ENCODE measurements around the gene SMIM36. TPM values are rescaled to one million over a fixed set of nuclear protein-coding genes. Genes with fewer than 3 reads are reported as not detected.
A peak's percentile ranks its signal among the peaks of the same experiment; 100 is the strongest.

SMIM36 gene
- not detected in 2 replicates for total RNA-seq (2012; rRNA removed)

DNA sequence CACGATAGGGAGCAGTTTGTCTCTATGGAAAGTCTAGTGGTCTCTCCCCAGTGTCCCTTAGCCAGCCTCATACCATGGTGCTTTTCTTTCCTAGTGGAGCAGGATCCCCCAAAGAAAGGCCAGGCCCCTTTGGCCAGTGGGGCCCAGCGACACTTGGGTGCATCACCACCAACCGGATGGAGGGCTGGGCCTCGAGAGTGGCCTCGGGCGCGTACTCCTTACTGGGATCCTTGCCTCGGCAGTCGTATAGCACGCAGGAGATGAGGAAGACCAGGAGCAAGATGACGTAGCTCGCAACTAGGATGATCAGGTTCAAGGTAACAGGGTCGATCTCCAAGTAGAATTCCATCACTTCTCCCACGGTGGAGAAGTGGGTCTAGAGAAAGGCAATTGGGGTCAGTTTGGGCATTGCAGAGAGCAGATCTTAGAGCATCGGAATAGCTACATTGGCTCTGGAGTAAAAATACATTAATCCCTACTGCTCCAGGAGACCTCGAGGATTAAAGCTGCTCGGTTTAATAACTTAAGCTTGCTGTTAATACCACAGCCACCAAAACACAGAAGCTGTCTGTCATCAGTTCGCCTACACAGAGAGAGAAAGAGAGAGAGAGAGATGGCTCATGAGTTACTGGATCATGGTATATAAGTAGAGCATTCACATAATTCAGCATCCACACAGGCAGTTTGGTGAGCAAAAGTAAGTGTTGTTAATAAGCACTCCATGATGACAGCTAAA lies at the start of gene SMIM36:
Gene SMIM36 (minus strand): TSS at position 467 of the 736 bp plus-strand sequence.
- Histone ChIP-seq H3K36me3 (ENCODE audit: insufficient read depth, low read length) (no peaks in the 10 kb centered on the region), H3K27me3 (ENCODE audit: control insufficient read depth, insufficient read depth, low read length) (peaks cover 37% of the 10 kb centered on the region), H3K4me3 (ENCODE audit: low read length) (no peak within 1 kb of the TSS), H3K9me3 (replicated peaks; ENCODE audit: low read length) (no peaks in the 10 kb centered on the region), H3K4me1 (ENCODE audit: control insufficient read depth, insufficient read depth, low read length) (no peaks in the 10 kb centered on the region), H3K4me2 (ENCODE audit: low read length) (no peak within 1 kb of the TSS), H3K9ac (ENCODE audit: low read depth, low read length) (no peak within 1 kb of the TSS)

DNA sequence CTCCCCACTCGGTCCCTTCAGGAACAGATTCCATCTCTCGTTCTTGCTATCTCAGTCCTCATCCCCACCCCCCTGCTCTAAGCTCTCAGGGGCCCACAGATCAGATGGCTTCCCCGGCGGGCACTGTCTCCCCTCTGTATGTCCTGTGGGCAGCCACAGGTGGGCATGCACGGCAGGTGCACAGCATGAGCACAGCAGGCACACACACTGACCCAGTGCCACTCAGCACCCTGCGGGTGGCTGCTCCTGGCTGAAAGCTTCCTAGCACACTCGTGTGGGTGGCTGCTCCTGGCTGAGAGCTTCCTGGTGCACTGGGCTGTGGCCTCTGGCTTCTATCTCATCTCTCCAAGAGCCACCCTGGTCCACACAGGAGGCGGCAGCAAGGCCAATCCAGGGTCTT lies 44.5 kb upstream of the SMIM36 start:
- Histone ChIP-seq H3K4me2 (ENCODE audit: low read length) (no peak overlapping the region), H3K36me3 (ENCODE audit: insufficient read depth, low read length) (no peaks in the 10 kb centered on the region), H3K9me3 (replicated peaks; ENCODE audit: low read length) (no peaks in the 10 kb centered on the region), H3K27me3 (ENCODE audit: control insufficient read depth, insufficient read depth, low read length) (peaks cover 9% of the 10 kb centered on the region), H3K9ac (ENCODE audit: low read depth, low read length) (no peak overlapping the region), H3K4me1 (ENCODE audit: control insufficient read depth, insufficient read depth, low read length) (no peaks in the 10 kb centered on the region), H3K4me3 (ENCODE audit: low read length) (no peak overlapping the region)

DNA sequence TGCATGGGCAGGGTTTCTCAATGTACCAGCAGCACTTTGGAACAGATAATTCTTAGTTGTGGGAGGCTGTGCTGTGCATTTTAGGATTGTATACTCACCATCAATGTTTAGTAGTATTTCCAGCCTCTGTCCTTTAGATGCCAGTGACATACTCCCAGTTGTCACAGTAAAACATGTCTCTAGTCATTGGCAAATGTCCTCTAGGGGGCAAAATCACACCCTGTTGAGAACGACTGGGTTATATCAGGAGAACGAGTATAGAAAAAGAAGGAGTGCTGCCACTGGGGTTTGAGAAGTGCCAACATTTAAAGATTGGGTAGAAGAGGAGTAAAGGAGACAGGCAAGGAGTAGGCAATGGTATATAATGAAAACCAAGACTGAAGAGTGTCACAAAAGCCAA lies 37.9 kb upstream of the SMIM36 start:
- Histone ChIP-seq H3K4me3 (ENCODE audit: low read length) (no peak overlapping the region), H3K9ac (ENCODE audit: low read depth, low read length) (no peak overlapping the region), H3K9me3 (replicated peaks; ENCODE audit: low read length) (no peaks in the 10 kb centered on the region), H3K27me3 (ENCODE audit: control insufficient read depth, insufficient read depth, low read length) (peaks cover 9% of the 10 kb centered on the region), H3K4me2 (ENCODE audit: low read length) (no peak overlapping the region), H3K4me1 (ENCODE audit: control insufficient read depth, insufficient read depth, low read length) (no peaks in the 10 kb centered on the region), H3K36me3 (ENCODE audit: insufficient read depth, low read length) (no peaks in the 10 kb centered on the region)

DNA sequence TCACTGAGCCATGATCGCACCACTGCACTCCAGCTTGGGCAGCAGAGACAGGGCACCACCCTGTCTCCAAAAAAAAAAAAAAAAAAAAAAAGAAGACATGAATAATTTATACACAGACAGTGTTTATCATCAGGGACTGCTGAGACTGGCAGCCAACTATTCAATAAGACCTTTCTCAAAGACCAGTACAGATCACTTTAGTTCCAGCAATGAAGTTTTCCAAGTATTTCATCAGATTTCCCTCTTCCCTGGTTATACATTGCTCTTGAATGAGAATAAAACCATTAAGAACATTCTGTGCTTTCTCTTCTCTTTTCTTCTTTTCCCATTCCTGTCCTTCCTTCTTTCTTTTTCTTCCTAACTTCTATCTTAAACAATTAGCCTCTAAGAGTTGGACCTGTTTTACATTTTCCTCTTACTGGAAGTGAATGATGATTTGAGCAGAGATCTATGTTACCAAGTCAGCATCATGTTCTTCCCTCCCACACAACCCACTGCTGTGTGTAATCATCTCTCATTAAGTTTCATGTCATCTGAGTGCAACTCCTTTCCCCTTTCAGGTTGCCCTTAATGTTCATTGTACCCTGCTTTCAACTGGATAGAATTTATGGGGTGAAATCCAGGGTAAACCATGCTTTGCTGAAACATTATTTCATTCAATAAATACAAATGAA lies 35.9 kb upstream of the SMIM36 start:
- H3K9ac ChIP-seq (ENCODE audit: low read depth, low read length) = no peak overlapping the region
- no peaks in the 10 kb centered on the region for H3K36me3 ChIP-seq (ENCODE audit: insufficient read depth, low read length)
- peaks cover 9% of the 10 kb centered on the region for H3K27me3 ChIP-seq (ENCODE audit: control insufficient read depth, insufficient read depth, low read length)
- no peaks in the 10 kb centered on the region for H3K9me3 ChIP-seq (replicated peaks; ENCODE audit: low read length)
- no peak overlapping the region for H3K4me3 ChIP-seq (ENCODE audit: low read length)
- no peaks in the 10 kb centered on the region for H3K4me1 ChIP-seq (ENCODE audit: control insufficient read depth, insufficient read depth, low read length)
- H3K4me2 ChIP-seq (ENCODE audit: low read length) = no peak overlapping the region

DNA sequence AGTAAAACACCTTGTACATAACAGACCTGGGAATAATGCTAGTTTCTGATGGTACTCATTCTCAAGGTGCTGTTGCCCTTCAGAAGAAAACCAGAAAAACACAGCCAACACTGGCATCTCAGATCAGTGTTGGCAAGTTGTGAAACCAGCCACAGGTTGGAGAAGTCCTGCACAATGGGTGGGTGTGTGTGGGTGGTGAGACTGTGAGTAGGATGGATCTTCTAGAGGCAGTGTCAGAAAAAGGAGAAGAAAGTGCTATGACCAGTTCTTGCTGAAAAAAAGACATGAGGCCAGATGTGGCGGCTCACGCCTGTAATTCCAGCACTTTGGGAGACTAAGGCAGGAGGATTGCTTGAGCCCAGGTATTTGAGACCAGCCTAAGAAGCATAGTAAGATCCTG lies 35.2 kb upstream of the SMIM36 start:
- Histone ChIP-seq H3K4me3 (ENCODE audit: low read length) (no peak overlapping the region), H3K9me3 (replicated peaks; ENCODE audit: low read length) (no peaks in the 10 kb centered on the region)

DNA sequence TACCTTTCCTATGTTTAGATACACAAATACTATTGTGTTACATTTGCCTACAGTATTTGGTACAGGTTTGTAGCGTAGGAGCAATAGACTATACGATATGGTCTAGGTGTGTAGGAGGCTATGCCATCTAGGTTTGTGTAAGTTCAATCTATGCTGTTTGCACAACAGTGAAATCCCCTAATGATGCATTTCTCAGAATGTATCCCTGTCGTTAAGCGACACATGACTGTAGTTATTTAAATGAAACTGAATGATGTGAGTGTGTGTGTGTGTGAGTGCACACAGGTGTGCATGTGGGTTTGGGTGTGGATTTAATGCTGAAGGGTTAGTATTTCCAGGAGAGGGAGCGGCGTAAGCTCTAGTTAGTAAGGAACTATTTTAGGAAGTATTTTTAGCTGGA lies 34.6 kb upstream of the SMIM36 start:
- peaks cover under 1% of the 10 kb centered on the region for H3K4me1 ChIP-seq (ENCODE audit: control insufficient read depth, insufficient read depth, low read length)
- H3K27me3 ChIP-seq (ENCODE audit: control insufficient read depth, insufficient read depth, low read length) = no peaks in the 10 kb centered on the region
- H3K4me2 ChIP-seq (ENCODE audit: low read length) = no peak overlapping the region
- no peak overlapping the region for H3K4me3 ChIP-seq (ENCODE audit: low read length)
- no peak overlapping the region for H3K9ac ChIP-seq (ENCODE audit: low read depth, low read length)
- no peaks in the 10 kb centered on the region for H3K36me3 ChIP-seq (ENCODE audit: insufficient read depth, low read length)
- no peaks in the 10 kb centered on the region for H3K9me3 ChIP-seq (replicated peaks; ENCODE audit: low read length)

More for the DNA sequence above, 35.2 kb upstream of the SMIM36 start:
- Histone ChIP-seq H3K27me3 (ENCODE audit: control insufficient read depth, insufficient read depth, low read length) (peaks cover 6% of the 10 kb centered on the region), H3K36me3 (ENCODE audit: insufficient read depth, low read length) (no peaks in the 10 kb centered on the region), H3K9ac (ENCODE audit: low read depth, low read length) (no peak overlapping the region), H3K4me1 (ENCODE audit: control insufficient read depth, insufficient read depth, low read length) (no peaks in the 10 kb centered on the region), H3K4me2 (ENCODE audit: low read length) (no peak overlapping the region)

DNA sequence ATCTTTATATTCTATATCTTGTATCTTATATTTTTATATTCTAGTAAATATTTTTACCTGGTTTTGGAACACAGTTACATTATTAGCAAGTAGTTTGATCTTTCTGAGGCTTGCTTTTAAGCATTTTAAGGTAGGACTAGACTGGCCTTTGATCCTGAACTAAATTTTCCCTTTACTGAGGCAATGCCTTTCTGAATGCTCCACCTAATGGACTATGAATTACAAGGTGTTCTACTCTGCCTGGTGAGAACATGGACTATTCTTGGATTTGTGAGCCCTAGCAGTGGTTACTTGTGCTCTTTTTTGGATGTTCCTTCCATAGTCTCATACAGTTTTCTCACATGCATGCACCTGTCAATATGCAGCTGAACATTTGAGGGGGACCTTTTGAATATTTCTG lies 32.5 kb upstream of the SMIM36 start:
- H3K4me3 ChIP-seq (ENCODE audit: low read length) = no peak overlapping the region
- no peak overlapping the region for H3K9ac ChIP-seq (ENCODE audit: low read depth, low read length)
- no peak overlapping the region for H3K4me2 ChIP-seq (ENCODE audit: low read length)
- no peaks in the 10 kb centered on the region for H3K36me3 ChIP-seq (ENCODE audit: insufficient read depth, low read length)
- H3K4me1 ChIP-seq (ENCODE audit: control insufficient read depth, insufficient read depth, low read length) = peaks cover 9% of the 10 kb centered on the region
- H3K9me3 ChIP-seq (replicated peaks; ENCODE audit: low read length) = no peaks in the 10 kb centered on the region
- no peaks in the 10 kb centered on the region for H3K27me3 ChIP-seq (ENCODE audit: control insufficient read depth, insufficient read depth, low read length)

DNA sequence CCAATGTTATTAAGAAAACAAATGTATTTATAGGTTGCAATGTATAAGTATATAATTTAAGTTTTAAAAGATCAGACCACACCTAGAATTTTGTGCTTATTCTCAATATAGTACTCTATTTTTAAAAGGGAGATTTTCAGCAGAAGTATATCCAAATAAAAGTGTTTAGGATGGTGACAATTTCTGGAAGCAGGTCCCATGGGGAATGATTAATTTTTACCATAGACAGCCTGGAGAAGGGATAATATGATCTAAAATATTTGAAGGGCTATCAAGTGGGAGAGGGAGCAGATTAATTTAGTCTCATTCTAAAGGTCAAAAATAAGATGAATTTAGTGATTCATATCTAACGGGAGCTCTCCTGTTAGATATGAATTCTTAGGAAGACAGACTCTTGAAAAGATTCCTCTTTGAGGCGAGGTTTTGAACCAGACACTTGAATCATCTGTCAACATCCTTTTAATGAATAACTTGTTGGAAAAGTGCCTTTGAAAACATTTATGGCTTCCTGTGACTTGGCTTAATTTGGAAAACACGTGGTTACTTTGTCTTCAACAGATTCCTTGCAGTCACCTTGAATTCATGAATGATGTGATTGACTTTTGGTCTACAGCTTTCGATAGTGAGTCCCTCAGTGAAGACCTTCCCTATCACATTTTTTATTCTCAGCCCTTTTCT lies 29.3 kb upstream of the SMIM36 start:
- Histone ChIP-seq H3K27me3 (ENCODE audit: control insufficient read depth, insufficient read depth, low read length) (no peaks in the 10 kb centered on the region), H3K4me1 (ENCODE audit: control insufficient read depth, insufficient read depth, low read length) (peaks cover 9% of the 10 kb centered on the region), H3K9ac (ENCODE audit: low read depth, low read length) (no peak overlapping the region), H3K4me2 (ENCODE audit: low read length) (peak overlapping the region; percentile 39), H3K9me3 (replicated peaks; ENCODE audit: low read length) (no peaks in the 10 kb centered on the region), H3K36me3 (ENCODE audit: insufficient read depth, low read length) (no peaks in the 10 kb centered on the region), H3K4me3 (ENCODE audit: low read length) (no peak overlapping the region)

DNA sequence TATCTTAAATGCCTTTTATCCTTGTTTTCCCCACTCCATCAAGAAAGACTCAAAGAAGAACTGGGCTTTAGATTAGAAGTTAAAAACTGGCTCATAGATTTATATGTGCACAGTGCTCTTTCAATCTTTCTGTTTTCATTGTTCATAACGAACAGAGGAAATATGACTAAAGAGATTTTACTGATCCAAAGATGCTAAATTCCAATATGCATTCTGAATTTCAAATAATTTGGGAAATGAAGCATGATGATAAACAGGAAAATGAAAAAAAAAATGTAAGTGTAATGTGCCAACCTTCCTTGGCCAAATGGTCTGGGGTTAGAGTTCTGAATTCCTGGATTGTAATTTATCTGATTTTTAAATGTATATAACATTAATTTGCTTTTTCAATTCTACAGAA lies 25.0 kb upstream of the SMIM36 start:
- Histone ChIP-seq H3K4me3 (ENCODE audit: low read length) (no peak overlapping the region), H3K9me3 (replicated peaks; ENCODE audit: low read length) (no peaks in the 10 kb centered on the region), H3K4me1 (ENCODE audit: control insufficient read depth, insufficient read depth, low read length) (peaks cover 14% of the 10 kb centered on the region), H3K9ac (ENCODE audit: low read depth, low read length) (no peak overlapping the region), H3K4me2 (ENCODE audit: low read length) (no peak overlapping the region), H3K27me3 (ENCODE audit: control insufficient read depth, insufficient read depth, low read length) (no peaks in the 10 kb centered on the region), H3K36me3 (ENCODE audit: insufficient read depth, low read length) (no peaks in the 10 kb centered on the region)

DNA sequence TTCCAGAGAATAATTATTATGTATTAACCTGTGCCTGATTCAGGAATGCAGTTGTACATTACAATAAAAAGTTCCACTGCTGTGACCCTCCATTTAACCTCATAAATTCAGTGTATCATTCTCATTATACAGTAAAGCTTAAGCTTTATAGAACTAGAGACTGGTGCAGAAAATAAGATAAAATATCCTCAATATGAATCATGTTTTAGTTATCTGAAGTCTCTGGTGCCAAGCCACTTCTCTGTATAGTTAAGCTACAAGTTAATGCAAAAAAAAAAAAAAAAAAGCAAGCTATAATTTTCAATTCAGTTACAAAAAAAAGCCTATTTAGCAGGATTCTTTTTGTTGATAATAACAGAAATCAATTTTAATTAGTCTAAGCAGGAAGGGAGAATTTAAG lies 22.4 kb upstream of the SMIM36 start:
- H3K36me3 ChIP-seq (ENCODE audit: insufficient read depth, low read length) = no peaks in the 10 kb centered on the region
- H3K27me3 ChIP-seq (ENCODE audit: control insufficient read depth, insufficient read depth, low read length) = no peaks in the 10 kb centered on the region
- H3K4me1 ChIP-seq (ENCODE audit: control insufficient read depth, insufficient read depth, low read length) = peaks cover 6% of the 10 kb centered on the region
- H3K9me3 ChIP-seq (replicated peaks; ENCODE audit: low read length) = no peaks in the 10 kb centered on the region
- no peak overlapping the region for H3K4me2 ChIP-seq (ENCODE audit: low read length)
- H3K4me3 ChIP-seq (ENCODE audit: low read length) = no peak overlapping the region
- H3K9ac ChIP-seq (ENCODE audit: low read depth, low read length) = no peak overlapping the region

DNA sequence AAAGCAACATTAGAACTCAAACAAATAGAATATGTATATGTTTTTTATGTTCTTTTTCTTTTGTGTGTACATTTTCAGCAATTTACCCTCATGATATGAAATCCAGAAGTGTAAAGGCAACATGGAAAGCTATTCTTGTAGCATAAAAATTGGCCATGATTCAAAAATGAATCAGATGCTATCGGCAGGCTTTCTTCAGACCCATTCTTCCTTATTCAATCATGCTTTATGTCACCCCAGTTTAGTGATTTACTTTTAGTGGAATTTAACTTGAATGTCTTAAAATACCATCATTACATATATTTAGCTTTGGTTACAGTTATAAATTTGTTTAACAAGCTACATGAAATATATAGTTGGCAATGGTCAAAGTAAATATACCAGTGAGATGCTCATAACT lies 21.4 kb upstream of the SMIM36 start:
- Histone ChIP-seq H3K4me1 (ENCODE audit: control insufficient read depth, insufficient read depth, low read length) (peaks cover 6% of the 10 kb centered on the region), H3K4me2 (ENCODE audit: low read length) (no peak overlapping the region), H3K9me3 (replicated peaks; ENCODE audit: low read length) (no peaks in the 10 kb centered on the region), H3K9ac (ENCODE audit: low read depth, low read length) (no peak overlapping the region), H3K36me3 (ENCODE audit: insufficient read depth, low read length) (no peaks in the 10 kb centered on the region), H3K4me3 (ENCODE audit: low read length) (no peak overlapping the region), H3K27me3 (ENCODE audit: control insufficient read depth, insufficient read depth, low read length) (no peaks in the 10 kb centered on the region)

Data from skeletal muscle satellite cell (primary cell).